Activated effector memory CD4-positive, alpha-beta T cell treated with anti-CD3 and anti-CD28 coated beads, Interleukin-2, amount 50 U/mL, for 16 hours (primary cell): ENCODE results near the gene PHACTR4.
A peak's percentile ranks its signal among the peaks of the same experiment; 100 is the strongest.
"Not testable (repeated sequence)": the region's sequence is repeated elsewhere in the genome, so short reads cannot be mapped to it uniquely, and the experiment has no call there.

ENCODE experiments used
- DNase-seq: peaks from one replicate; pipeline ENCODE4 v3.0.0-alpha.2; 2020

PHACTR4 gene

DNA sequence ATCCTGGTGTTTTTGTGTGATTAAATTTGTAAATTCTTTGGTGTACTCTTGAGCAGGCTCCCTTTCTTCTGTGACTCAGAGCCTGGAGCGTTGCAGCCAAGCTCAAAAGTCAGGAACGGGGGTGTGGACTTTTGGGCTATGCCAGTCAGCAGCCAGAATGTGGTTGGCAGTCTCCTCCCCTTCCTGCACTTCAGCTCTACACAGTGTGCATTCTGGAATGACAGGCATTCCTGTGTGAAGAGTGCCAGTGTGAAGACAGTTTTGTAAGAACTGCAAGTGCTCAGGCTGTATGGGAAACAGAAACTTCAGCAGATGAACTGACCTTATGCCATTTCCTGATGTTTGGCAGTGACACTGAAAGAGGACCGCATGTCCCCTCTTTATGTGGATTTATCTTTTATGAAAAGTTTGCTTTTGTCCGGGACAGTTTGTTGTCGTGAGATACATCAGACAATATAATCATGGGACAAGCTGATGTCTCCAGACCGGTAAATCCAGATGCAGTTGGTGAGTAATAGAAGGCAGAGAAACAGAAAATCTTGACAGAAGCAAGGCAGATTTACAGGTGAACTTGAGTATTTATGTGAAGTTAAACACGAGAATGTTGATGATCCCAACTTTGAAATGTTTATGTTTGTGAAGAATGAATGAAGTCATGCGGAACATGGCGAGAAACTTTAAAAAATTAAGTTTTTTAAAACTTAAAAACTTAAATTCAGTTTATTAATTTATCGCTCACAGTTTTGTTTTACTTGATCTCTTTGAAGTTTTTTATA, 68.6 kb downstream of the PHACTR4 start:
- no peak for DNase-seq

DNA sequence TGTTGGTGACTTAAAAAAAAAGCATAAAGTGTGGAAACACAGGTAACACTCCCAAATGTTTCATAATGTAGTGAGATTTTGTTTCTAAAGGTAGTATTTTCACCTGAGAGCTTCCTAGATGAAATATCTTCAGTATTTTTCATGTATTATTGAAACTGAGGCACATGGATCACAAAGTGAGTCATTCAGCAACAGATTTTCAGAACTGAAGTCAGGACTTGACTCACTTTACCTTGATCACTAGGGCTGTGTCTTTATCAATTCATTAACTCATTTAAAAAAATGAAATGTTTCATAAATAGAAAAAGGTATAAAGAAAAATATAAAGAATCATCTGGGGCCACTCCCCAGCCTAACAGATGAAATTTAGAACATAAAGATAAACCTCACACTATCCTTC, 69.8 kb downstream of the PHACTR4 start:
- DNase-seq = no peak

DNA sequence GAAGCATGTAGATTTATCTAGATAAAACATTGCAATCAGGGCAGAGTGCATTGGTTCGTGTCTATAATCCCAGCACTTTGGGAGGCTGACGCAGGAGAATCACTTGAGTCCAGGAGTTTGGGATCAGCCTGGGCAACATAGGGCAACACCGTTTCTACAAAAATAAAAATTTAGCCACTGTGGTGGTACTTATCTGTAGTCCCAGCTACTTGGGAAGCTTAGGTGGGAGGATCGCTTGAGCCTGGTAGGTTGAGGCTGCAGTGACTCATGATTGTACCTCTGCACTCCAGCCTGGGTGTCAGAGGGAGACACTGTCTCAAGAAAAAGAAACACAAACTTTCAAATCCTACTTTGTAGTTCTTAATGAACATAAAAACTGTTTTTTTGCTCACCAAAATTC, 72.1 kb downstream of the PHACTR4 start:
- no peak for DNase-seq

DNA sequence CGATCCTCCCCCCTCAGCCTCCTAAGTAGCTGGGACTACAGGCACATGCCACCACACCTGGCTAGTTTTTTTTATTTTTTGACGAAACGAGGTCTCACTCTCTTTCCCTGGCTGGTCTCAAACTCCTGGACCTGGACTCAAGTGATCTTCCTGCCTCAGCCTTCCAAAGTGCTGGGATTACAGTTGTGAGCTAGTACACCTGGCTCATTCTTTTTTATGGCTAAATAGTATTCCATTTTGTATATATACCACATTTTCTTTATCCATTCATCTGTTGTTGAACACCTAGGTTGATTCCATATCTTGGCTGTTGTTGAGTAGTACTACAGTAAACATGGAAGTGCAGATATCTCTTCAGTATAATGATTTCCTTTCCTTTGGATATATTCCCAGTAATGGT, 74.0 kb downstream of the PHACTR4 start:
- no peak for DNase-seq

DNA sequence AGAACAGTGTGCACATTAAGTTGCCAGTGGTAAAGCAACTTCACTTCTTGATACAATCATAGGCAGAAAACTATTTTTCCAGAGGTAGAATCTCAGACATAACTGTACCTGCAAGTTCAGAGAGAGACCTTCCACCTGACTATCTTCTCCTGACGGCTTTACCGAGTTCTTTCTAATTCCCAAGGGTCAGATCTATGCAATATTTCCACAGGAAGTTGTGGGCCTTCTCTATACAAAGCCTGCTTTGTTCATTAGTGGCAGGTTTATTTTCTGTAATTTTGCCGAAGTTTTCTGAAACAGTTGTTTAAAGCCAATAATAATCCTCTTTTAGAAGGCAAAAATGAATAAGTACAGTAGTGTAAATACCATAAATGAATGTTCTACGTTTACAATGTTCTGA, 78.1 kb downstream of the PHACTR4 start:
- no peak for DNase-seq

DNA sequence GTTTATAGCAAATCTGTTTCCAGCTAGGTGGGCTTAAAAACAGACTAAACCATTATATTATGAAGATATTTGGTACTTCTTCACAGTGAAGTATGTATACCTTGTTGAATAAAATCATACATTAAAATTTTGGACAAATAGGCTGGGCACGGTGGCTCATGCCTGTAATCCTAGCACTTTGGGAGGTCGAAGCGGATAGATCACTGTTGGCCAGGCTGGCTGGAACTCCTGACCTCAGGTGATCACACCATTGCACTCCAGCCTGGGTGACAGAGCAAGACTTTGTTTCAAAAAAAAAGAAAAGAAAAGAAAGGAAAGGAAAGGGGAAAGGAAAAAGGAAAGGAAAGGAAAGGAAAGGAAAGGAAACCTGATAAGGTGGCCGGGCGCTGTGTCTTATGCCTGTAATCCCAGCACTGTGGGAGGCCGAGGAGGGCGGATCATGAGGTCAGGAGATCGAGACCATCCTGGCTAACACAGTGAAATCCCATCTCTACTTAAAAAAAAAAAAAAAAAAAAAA, 78.6 kb downstream of the PHACTR4 start:
- not testable (repeated sequence) for DNase-seq

DNA sequence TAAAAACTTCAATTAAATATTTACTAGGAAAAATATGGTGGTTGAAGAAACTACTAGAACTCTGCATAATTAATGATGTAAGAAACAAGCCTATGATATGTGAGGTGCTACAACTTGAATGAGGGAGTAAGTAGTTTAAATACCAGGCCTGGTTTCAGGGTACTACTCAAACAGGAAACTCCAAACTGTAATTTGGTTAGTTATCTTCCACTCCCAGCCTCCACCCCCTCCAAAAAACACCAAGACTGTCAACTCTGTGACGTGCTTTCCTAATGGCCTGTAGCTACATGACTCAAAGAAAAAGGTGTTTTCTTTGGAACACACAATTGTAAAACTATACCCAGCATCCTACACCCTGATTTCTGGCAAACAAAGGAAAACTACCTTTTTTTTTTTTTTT, 80.4 kb downstream of the PHACTR4 start:
- no peak for DNase-seq

DNA sequence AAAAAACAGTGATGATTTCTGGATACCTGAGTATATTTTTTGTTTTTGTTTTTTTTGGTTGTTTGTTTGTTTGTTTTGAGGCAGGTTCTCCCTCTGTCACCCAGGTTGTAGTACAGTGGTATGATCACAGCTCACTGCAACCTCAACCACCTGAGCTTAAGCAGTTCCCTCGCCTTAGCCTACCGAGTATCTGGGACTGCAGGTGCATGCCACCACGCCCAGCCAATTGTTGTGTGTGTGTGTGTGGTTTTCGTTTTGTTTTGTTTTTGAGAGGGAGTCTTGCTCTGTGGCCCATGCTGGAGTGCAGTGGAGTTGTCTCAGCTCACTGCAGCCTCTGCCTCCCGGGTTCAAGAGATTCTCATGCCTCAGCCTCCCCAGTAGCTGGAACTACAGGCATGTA, 81.0 kb downstream of the PHACTR4 start:
- no peak for DNase-seq

DNA sequence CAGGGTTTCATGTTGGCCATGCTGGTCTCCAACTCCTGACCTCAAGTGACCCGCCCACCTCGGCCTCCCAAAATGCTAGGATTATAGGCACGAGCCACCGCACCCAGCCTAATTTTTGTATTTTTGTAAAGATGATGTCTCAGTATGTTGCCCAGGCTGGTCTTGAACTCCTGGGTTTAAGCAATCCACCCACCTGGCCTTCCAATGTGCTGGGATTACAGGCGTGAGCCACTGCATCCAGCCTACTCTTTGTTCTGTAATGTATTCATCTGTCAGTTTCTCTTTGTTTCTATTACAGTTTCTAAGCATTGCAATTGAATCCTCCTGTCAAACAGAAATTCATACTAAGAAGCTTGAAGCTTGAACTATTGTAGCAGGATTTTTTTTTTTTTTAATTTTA, 81.5 kb downstream of the PHACTR4 start:
- DNase-seq = no peak

DNA sequence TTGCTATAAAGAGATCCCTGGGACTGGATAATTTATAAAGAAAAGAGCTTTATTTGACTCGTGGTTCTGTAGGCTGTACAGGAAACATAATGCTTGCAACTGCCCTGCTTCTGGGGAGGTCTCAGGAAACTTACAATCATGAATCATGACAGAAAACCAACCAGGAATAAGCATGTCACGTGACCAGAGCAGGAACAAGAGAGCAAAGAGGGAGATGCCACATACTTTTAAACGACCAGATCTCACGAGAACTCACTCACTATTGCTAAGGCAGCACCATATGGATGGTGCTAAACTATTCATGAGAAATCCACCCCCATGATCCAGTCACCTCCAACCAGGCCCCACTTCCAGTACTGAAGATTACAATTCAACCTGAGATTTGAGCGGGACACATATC, 86.5 kb downstream of the PHACTR4 start:
- no peak for DNase-seq

DNA sequence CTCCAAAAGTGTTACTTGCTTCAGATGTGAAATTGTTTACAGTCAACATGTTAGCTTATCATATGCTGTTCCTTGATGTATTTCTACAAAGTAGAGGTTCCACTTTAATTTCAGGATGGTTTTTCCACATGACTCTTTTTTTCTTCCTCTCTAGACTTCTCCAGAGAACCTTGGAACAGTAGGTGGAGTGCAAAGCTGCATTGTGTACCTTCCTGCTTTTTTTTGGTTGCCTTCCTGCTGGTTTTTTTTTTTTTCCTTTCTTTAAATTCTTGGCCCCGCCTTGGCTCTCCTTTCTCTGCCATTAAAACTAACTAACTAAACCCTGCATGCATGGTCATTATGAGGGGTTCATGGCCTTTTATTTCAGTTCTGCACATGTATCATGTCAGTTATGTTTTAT, 88.1 kb downstream of the PHACTR4 start:
- no peak for DNase-seq

DNA sequence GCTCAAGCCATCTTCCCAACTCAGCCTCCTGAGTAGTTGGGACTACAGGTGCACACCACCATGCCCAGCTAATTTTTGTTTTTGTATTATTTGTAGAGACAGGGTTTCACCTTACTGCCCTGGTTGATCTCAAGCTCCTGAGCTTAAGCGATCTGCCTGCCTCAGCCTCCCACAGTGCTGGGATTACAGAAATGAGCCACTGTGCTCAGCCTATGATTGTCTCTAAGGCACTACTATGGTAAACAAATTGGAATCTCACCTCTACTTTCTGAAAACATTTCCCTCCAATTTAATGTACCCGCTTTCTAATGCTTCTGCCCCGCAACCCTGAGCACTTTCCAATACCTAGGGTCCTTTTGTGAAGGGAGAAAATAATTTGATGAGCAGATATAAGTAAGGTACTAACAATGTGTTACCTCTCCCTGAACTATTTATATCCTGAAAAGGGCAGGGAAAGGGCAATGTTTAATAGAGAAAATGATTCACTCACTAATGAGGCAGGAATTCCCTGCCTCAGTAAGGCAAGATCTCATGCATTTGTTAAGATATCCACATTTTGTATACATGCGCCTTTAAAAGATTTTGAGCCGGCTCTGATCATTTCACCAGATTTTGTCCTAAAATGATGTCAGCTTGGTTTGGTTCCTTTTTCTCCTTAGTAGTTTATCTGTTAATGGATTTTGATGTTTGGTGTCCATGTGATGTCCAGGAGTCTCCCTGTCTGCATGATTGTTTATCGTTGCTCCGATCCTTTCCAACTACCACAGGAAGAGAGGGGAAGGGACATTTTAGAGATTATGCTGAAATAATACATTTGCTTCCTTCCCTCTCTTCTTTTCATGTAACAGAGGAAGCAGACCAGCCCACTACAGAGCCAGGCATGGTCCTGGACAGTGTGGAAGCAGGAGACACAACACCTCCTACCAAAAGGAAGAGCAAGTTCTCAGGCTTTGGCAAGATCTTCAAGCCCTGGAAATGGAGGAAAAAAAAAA, 89.0 kb downstream of the PHACTR4 start:
- DNase-seq = no peak

DNA sequence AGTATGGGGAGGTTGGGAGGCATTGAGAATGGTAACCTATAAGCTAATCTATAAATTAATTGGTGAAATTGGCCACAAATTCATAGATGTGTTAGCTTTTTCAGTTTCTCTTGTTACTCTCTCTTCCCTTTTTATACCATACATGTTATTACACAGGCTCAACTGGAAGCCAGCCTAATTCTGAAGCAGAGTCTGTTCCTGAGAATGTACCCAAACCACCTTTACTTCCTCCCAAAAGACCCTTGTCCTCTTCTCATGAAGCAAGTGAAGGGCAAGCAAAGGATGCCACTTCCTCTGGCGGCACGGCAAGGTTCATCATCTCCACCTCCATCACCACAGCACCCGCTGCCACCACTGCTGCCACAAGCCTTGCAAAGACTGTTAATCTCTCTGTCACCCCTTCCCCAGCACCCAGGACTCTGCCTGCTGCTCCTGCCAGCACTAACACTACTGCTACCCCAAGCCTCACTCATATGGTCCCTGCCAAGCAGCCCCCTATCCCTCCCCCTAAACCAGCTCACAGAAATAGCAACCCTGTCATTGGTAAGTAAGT, 96.8 kb downstream of the PHACTR4 start:
- DNase-seq = no peak

DNA sequence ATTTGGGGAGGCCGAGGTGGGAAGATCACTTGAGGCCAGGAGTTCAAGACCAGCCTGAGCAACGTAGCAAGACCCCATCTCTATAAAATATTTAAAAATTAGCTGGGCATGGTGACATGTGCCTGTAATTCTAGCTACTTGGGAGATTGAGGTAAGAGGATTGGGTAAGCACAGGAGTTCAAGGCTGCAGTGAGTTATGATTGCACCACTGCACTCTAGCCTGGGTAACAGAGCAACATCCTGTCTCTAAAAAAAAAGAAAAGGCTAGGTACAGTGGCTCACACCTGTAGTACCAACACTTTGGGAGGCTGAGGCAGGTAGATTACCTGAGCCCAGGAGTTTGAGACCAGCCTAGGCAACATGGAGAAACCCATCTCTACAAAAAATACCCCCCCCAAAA, 100.6 kb downstream of the PHACTR4 start:
- no peak for DNase-seq

DNA sequence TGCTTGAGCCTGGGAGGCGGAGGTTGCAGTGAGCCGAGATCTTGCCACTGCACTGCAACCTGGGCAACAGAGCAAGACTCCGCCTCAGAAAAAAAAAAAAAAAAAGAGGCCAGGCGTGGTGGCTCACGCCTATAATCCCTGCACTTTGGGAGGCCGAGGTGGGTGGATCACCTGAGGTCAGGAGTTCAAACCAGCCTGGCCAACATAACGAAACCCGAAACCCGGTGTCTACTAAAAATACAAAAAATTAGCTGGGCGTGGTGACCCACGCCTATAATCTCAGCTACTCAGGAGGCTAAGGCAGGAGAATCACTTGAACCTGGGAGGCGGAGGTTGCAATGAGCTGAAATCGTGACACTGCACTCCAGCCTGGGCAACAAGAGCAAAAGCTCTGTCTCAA, 110.0 kb downstream of the PHACTR4 start:
- DNase-seq = not testable (repeated sequence)

DNA sequence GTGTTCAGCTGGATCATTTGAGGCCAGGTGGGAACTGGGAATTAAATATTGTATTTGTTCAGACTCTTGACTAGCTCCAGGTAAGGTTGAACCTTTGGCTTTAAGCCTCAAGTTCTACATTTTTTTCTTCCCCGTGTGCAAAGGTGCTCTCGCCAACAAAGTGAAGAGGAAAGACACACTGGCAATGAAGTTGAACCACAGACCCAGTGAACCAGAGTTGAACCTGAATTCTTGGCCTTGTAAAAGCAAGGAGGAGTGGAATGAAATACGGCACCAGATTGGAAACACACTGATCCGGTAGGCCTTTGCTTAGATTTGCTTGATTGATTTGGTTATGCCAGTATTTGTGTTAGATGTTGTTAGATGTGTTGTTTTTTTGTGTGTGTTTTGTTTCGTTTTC, 110.8 kb downstream of the PHACTR4 start:
- DNase-seq = no peak

DNA sequence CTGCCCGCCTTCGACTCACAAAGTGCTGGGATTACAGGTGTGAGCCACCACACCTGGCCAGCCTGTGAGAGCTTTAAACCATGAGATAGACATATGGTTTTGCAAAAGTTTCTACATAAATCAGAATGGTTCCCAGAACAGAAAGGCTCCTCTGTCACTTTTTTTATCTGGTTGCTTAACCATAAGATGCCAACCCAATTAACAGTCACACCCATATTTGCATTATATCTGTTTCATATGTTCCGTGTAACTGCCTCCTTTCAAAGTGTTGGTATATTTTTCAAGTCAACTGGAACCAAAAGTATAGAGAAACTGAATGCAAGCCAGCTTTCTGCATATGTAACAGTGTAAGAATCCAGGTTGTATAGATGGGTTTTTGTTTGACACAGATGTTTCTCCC, 112.6 kb downstream of the PHACTR4 start:
- no peak for DNase-seq

DNA sequence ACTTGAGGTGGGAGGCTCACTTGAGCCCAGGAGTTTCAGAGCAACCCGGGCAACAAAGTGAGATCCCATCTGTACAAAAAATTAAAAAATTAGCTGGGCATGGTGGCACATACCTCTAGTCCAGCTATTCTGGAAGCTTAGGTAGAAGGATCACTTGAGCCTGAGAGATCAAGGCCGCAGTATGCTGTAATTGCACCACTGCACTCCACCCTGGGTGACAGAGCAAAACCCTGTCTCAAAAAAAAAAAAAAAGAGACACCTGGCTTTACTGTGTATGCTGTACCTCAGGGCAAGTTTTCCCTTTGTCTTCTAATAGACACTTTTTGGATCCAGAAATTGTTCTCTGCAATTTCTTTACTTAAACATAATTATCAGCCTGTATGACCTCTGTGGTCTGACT, 113.2 kb downstream of the PHACTR4 start:
- DNase-seq = no peak

DNA sequence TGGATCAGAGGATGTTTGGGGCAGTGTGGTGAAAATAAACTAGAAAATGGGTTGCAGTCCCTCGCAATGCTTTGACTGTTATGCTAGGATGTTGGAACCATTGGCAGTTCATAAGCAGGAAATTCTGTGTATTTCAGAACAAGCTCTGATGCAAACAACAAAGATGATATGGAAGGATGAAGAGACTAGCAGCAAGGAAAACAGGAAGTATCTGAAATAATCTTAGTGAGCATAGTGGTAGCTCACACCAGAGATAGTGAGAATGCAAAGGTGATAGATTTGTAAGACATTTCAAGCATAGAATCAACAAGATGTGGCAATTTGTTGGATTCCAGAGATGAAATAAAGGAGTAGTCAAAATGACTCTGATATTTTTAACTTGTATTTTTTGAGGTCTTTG, 125.2 kb downstream of the PHACTR4 start:
- DNase-seq = no peak

DNA sequence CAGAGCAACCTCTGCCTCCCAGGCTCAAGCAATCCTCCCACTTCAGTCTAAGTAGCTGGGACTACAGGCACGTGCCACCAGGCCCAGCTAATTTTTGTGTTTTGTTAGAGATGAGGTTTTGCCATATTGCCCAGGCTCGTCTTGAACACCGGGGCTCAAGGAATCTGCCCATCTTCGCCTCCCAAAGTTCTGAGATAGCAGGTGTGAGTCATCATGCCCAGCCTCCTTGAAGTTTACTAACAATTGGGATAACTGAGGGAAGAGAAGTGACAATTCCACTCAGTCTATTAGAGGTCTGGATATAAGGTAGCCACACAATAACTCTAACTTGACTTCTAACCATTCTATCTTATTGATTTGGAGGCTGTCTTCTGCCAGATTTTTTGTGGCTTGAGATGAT, 130.0 kb downstream of the PHACTR4 start:
- no peak for DNase-seq

DNA sequence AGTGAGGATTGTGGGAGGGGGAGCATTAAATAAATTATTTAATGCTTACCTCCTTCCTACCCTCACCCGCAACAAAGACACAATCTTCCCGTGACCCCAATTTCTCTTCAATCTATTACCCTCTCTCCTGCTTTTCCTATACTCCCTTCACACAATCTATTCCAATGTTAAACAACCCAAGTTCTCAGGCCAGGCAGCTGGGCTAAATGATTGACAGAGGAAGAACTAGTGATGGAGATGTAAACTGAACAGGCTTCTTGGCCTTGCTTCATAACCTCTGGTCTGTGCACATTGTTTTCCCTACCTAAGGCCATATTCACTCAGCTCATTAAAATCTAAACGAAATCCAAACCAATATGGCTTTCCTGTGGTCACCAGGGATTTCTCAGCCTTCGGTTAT, 132.4 kb downstream of the PHACTR4 start:
- no peak for DNase-seq

DNA sequence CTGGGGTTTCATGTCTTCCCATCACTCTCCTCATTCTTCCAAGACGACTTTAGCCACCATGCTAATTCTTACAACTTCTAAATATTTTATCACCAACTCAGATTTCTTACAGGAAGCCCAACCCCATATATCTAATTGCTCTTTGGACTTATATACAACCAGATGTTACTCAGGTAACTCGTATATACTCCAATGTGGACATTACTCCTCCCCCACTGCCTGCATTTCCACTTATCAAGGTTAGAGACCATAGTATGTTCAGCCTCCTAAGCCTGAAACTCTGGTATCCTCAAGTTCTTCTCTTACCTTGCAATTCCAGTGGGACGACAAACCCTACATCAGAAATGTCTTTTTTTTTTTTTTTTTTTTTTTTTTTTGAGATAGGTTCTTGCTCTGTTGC, 133.6 kb downstream of the PHACTR4 start:
- DNase-seq = no peak

DNA sequence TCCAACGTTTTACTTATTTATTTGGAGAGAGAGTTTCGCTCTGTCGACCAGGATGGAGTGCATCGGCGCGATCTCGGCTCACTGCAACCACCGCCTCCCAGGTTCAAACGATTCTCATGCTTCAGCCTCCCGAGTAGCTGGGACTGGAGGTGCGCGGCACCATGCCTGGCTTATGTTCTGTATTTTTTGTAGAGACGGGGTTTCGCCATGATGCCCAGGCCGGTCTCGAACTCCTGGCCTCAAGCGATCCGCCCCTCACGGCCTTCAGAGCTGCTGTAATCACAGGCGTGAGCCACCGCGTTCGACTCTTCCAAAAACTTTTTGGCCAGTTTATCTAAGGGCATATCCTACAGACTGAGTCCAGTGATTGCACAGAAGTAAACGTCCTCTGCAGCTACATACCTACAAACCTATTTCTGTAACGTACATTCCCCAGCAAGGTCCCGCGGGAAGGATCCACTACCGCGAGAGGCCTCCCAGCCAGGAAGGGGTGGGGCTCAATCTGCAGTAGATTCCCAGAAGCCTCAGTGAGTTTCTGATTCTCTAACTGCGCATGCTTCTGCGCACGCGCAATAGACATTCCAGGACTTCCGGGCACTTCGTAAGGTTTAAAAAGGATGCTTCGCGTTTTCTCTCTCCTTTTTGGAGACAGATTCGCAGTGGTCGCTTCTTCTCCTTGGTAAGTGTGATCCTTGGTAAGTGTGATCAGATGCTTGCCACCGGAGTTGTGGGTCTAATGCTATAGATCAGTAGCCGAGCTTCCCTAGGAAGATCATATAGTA, 136.1 kb downstream of the PHACTR4 start, which contains the start of gene RCC1:
RCC1 (plus strand) TSS at position 638 of the 782 bp plus-strand sequence. CDS start 23,824 bp downstream, outside the sequence.
- peak; percentile 98 for DNase-seq
